Skin epidermis (tissue), 12 donors: ENCODE measurements around the gene PIK3R3.
A peak's percentile ranks its signal among the peaks of the same experiment; 100 is the strongest.
"Not testable (repeated sequence)": the region's sequence is repeated elsewhere in the genome, so short reads cannot be mapped to it uniquely, and the experiment has no call there.

Experiments
- H3K27ac ChIP-seq, 21 experiments: fragments of 200-600 bp; sonication (generic) in 11 of 21; one replicate each; pipeline ENCODE4 v1.5.0; 2020; ENCODE audit warnings: mild to moderate bottlenecking in 3 of 21, inconsistent platforms in 2 of 21, moderate library complexity in 2 of 21
- H3K4me3 ChIP-seq, 7 experiments: fragments of 200-600 bp; sonication (generic) in 2 of 7; one replicate each; pipeline ENCODE4 v1.5.0; 2020; ENCODE audit warnings: inconsistent platforms in 2 of 7, mild to moderate bottlenecking in 2 of 7, moderate library complexity in 1 of 7

Gene PIK3R3

GRCh38 chr1:46081206-46081605, 51.2 kb downstream of the PIK3R3 start:
- no peak overlapping the region for H3K27ac ChIP-seq
- no peak overlapping the region for H3K4me3 ChIP-seq

- no peak overlapping the region for H3K27ac ChIP-seq
- H3K4me3 ChIP-seq = no peak overlapping the region
These were observed 52.2 kb downstream of the PIK3R3 start for GRCh38 chr1:46080257-46080656.

- H3K4me3 ChIP-seq = no peak overlapping the region
- H3K27ac ChIP-seq = no peak overlapping the region
These were observed 54.8 kb downstream of the PIK3R3 start for GRCh38 chr1:46077644-46078043.

- H3K4me3 ChIP-seq = no peak overlapping the region
These were observed 56.1 kb downstream of the PIK3R3 start for GRCh38 chr1:46076343-46076742.

GRCh38 chr1:46072975-46073374, 59.5 kb downstream of the PIK3R3 start:
- no peak overlapping the region for H3K27ac ChIP-seq
- no peak overlapping the region for H3K4me3 ChIP-seq

More at GRCh38 chr1:46076343-46076742, 56.1 kb downstream of the PIK3R3 start:
- no peak overlapping the region for H3K27ac ChIP-seq

- Histone ChIP-seq H3K4me3 (no peak overlapping the region), H3K27ac (no peak overlapping the region)
These were observed 62.1 kb downstream of the PIK3R3 start for GRCh38 chr1:46070164-46070814.

GRCh38 chr1:46068525-46068924, 63.9 kb downstream of the PIK3R3 start:
- no peak overlapping the region for H3K4me3 ChIP-seq
- H3K27ac ChIP-seq = no peak overlapping the region

- Histone ChIP-seq H3K27ac (no peak overlapping the region), H3K4me3 (no peak overlapping the region)
These were observed 64.8 kb downstream of the PIK3R3 start for GRCh38 chr1:46067652-46068051.

- H3K27ac ChIP-seq = peak overlapping the region in 2 of 21 experiments; percentile 4 to 7
These were observed 67.0 kb downstream of the PIK3R3 start for GRCh38 chr1:46065405-46065804.

GRCh38 chr1:46064708-46065107, 67.7 kb downstream of the PIK3R3 start:
- Histone ChIP-seq H3K27ac (no peak overlapping the region), H3K4me3 (no peak overlapping the region)

More at GRCh38 chr1:46065405-46065804, 67.0 kb downstream of the PIK3R3 start:
- H3K4me3 ChIP-seq = no peak overlapping the region

- no peak overlapping the region for H3K4me3 ChIP-seq
- H3K27ac ChIP-seq = no peak overlapping the region
These were observed 69.6 kb downstream of the PIK3R3 start for GRCh38 chr1:46062651-46063319.

- no peak overlapping the region for H3K27ac ChIP-seq
- no peak overlapping the region for H3K4me3 ChIP-seq
These were observed 71.3 kb downstream of the PIK3R3 start for GRCh38 chr1:46061146-46061545.

- H3K27ac ChIP-seq = no peak overlapping the region
- H3K4me3 ChIP-seq = no peak overlapping the region
These were observed 73.5 kb downstream of the PIK3R3 start for GRCh38 chr1:46058936-46059335.

- Histone ChIP-seq H3K4me3 (no peak overlapping the region), H3K27ac (no peak overlapping the region)
These were observed 74.6 kb downstream of the PIK3R3 start for GRCh38 chr1:46057781-46058180.

- H3K4me3 ChIP-seq, H3K27ac ChIP-seq: not testable (repeated sequence)
These were observed 75.2 kb downstream of the PIK3R3 start for GRCh38 chr1:46057215-46057614.

- Histone ChIP-seq H3K4me3 (no peak overlapping the region), H3K27ac (no peak overlapping the region)
These were observed 76.1 kb downstream of the PIK3R3 start for GRCh38 chr1:46056325-46056724.

GRCh38 chr1:46053734-46054133, 78.7 kb downstream of the PIK3R3 start:
- no peak overlapping the region for H3K4me3 ChIP-seq
- H3K27ac ChIP-seq = no peak overlapping the region

- no peak overlapping the region for H3K27ac ChIP-seq
- H3K4me3 ChIP-seq = no peak overlapping the region
These were observed 88.3 kb downstream of the PIK3R3 start for GRCh38 chr1:46044116-46044515.

GRCh38 chr1:46043458-46044017, 88.9 kb downstream of the PIK3R3 start:
- Histone ChIP-seq H3K27ac (no peak overlapping the region), H3K4me3 (no peak overlapping the region)

GRCh38 chr1:46041974-46042373, 90.5 kb downstream of the PIK3R3 start:
- H3K4me3 ChIP-seq = no peak overlapping the region
- no peak overlapping the region for H3K27ac ChIP-seq

GRCh38 chr1:46041551-46041950, 90.9 kb downstream of the PIK3R3 start:
- Histone ChIP-seq H3K4me3 (no peak overlapping the region), H3K27ac (no peak overlapping the region)
